ENCODE results near the gene CCDC148. TPM values are rescaled to one million over a fixed set of nuclear protein-coding genes. Genes with fewer than 3 reads are reported as not detected.

The CCDC148 gene
- total RNA-seq, 1 donor from 2014 or later, result 2.4 TPM

DNA sequence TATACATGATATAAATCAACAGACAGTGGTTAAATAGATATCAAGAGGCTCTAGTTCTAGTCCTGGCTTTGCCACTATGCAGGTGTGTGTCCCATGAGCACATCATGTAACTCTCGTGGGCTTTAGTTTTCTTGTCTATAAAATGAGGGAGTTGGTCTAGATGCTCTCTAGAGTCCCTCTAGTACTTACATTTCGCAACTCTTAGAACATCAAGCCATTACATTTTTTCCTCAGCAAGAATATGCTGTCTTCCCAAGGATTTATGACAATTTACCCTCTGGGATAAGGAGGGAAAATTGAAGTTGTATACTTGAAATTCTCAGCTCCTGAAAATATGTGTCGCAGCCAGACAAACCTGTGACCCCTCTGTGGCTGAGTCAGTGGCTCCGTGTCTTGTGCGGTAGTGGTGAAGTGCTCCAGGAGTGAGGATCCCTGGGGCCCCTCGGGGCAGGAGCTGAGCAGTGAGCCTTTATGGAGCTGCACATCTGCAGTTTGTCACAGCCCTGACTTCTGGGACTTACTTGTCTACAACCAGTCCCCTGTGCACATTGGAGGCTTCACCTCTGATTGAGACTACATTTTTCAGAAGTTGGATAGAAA is 7.0 kb upstream of the CCDC148 start:
- Histone ChIP-seq H3K4me2 (ENCODE audit: low read length) (no peak overlapping the region), H3K36me3 (ENCODE audit: insufficient read depth, low read length) (no peaks in the 10 kb centered on the region), H3K9me3 (ENCODE audit: insufficient read depth, low read depth, low read length) (no peaks in the 10 kb centered on the region), H3K9ac (ENCODE audit: low read length) (no peak overlapping the region), H3K4me1 (ENCODE audit: insufficient read depth, low read length) (peaks cover 6% of the 10 kb centered on the region), H3K27me3 (ENCODE audit: insufficient read depth, low read length) (no peaks in the 10 kb centered on the region), H4K20me1 (ENCODE audit: insufficient read depth, low read length) (peaks cover 48% of the 10 kb centered on the region), H3K79me2 (ENCODE audit: insufficient read depth, low read length) (peaks cover 84% of the 10 kb centered on the region), H2AFZ (ENCODE audit: low read depth, low read length) (no peak overlapping the region), H3K4me3 (ENCODE audit: insufficient read depth, low read depth, low read length) (no peak overlapping the region), H3K27ac (ENCODE audit: low read depth, low read length) (no peak overlapping the region)
- no peak for DNase-seq (ENCODE audit: low read depth)
- H3K36me3 Mint-ChIP-seq (ENCODE audit: low read depth, unreplicated experiment), result no peaks in the 10 kb centered on the region
- TF ChIP-seq, protein P1, sequence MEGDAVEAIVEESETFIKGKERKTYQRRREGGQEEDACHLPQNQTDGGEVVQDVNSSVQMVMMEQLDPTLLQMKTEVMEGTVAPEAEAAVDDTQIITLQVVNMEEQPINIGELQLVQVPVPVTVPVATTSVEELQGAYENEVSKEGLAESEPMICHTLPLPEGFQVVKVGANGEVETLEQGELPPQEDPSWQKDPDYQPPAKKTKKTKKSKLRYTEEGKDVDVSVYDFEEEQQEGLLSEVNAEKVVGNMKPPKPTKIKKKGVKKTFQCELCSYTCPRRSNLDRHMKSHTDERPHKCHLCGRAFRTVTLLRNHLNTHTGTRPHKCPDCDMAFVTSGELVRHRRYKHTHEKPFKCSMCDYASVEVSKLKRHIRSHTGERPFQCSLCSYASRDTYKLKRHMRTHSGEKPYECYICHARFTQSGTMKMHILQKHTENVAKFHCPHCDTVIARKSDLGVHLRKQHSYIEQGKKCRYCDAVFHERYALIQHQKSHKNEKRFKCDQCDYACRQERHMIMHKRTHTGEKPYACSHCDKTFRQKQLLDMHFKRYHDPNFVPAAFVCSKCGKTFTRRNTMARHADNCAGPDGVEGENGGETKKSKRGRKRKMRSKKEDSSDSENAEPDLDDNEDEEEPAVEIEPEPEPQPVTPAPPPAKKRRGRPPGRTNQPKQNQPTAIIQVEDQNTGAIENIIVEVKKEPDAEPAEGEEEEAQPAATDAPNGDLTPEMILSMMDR (IDR thresholded peaks at IDR 0.05; ENCODE audit: insufficient read depth, low read depth, low read length), result no peak
- H3K4me1 Mint-ChIP-seq (ENCODE audit: low read depth, unreplicated experiment), result peaks cover 21% of the 10 kb centered on the region
- no peaks in the 10 kb centered on the region for H3K9me3 Mint-ChIP-seq (ENCODE audit: unreplicated experiment)
- FAIRE-seq, result no peak
- H3K4me3 Mint-ChIP-seq (ENCODE audit: unreplicated experiment), result no peak overlapping the region
- H3K27me3 Mint-ChIP-seq (ENCODE audit: low read depth, unreplicated experiment), result no peaks in the 10 kb centered on the region
- no peak overlapping the region for H3K27ac Mint-ChIP-seq (ENCODE audit: unreplicated experiment)

DNA sequence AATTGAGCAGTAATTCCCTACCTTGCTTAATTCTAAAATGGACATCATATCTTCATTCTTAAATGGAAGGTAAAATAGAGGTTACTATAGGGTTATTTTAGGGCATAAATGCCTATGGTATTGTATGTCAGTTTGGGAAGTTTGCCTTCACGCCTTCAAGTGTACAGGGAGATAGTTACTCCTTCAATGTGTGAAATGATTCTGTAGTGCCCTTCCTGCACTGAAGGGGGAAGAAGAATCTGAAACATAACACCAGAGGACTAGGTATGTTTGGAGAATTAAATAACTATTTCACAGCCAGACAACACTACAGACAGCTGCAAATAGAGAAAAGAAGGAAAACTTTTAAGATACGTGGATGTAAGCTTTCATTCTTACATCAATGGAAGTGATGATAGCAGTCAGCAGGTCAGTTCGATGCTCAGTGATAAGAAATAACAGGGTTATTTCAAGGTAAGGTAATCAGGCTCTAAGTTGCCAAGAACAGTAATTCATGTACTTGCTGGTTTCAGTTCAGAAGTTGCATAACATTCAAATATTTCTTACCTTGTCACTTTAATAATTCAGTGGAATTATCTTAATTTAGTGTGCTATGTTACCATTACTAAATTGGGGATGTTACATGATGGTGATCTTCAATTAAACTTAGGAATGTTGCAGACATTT is 4.2 kb upstream of the CCDC148 start:
- Mint-ChIP-seq H3K4me3 (ENCODE audit: unreplicated experiment) (no peak overlapping the region), H3K27ac (ENCODE audit: unreplicated experiment) (no peak overlapping the region), H3K27me3 (ENCODE audit: low read depth, unreplicated experiment) (no peaks in the 10 kb centered on the region), H3K4me1 (ENCODE audit: low read depth, unreplicated experiment) (peaks cover 27% of the 10 kb centered on the region), H3K9me3 (ENCODE audit: unreplicated experiment) (no peaks in the 10 kb centered on the region), H3K36me3 (ENCODE audit: low read depth, unreplicated experiment) (no peaks in the 10 kb centered on the region)
- Histone ChIP-seq H3K27ac (ENCODE audit: low read depth, low read length) (no peak overlapping the region), H3K4me1 (ENCODE audit: insufficient read depth, low read length) (peaks cover 16% of the 10 kb centered on the region), H4K20me1 (ENCODE audit: insufficient read depth, low read length) (peaks cover 53% of the 10 kb centered on the region), H3K27me3 (ENCODE audit: insufficient read depth, low read length) (no peaks in the 10 kb centered on the region), H3K9ac (ENCODE audit: low read length) (no peak overlapping the region), H3K4me2 (ENCODE audit: low read length) (no peak overlapping the region), H3K79me2 (ENCODE audit: insufficient read depth, low read length) (peaks cover 78% of the 10 kb centered on the region), H2AFZ (ENCODE audit: low read depth, low read length) (no peak overlapping the region), H3K4me3 (ENCODE audit: insufficient read depth, low read depth, low read length) (no peak overlapping the region), H3K36me3 (ENCODE audit: insufficient read depth, low read length) (no peaks in the 10 kb centered on the region), H3K9me3 (ENCODE audit: insufficient read depth, low read depth, low read length) (no peaks in the 10 kb centered on the region)
- DNase-seq (ENCODE audit: low read depth) (no peak), FAIRE-seq (no peak)
- no peak for TF ChIP-seq EZH2 (IDR thresholded peaks at IDR 0.05; ENCODE audit: insufficient read depth, low read length)
- TF ChIP-seq, protein P1 (IDR thresholded peaks at IDR 0.05; ENCODE audit: insufficient read depth, low read depth, low read length), result no peak
